T1000 (cell line): ENCODE results near the gene PPT2.

Experiments used
- DNase-seq: peaks from one replicate; lab custom pipeline; 2025; ENCODE audit warnings: mixed read lengths; lab: John Stamatoyannopoulos, UW

PPT2 gene, protein sequence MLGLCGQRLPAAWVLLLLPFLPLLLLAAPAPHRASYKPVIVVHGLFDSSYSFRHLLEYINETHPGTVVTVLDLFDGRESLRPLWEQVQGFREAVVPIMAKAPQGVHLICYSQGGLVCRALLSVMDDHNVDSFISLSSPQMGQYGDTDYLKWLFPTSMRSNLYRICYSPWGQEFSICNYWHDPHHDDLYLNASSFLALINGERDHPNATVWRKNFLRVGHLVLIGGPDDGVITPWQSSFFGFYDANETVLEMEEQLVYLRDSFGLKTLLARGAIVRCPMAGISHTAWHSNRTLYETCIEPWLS

GRCh38 chr6:32153564-32154513 lies at the start of gene PPT2:
TSS of gene PPT2 (plus strand) at chr6:32154141. CDS start at chr6:32154595, 454 bp downstream.
- peak; percentile 83 for DNase-seq

GRCh38 chr6:32105433-32105832 lies 48.5 kb upstream of the PPT2 start:
- DNase-seq: no peak

- DNase-seq: peak; percentile 34
Measured at GRCh38 chr6:32107406-32107805, 46.5 kb upstream of the PPT2 start.

DNA sequence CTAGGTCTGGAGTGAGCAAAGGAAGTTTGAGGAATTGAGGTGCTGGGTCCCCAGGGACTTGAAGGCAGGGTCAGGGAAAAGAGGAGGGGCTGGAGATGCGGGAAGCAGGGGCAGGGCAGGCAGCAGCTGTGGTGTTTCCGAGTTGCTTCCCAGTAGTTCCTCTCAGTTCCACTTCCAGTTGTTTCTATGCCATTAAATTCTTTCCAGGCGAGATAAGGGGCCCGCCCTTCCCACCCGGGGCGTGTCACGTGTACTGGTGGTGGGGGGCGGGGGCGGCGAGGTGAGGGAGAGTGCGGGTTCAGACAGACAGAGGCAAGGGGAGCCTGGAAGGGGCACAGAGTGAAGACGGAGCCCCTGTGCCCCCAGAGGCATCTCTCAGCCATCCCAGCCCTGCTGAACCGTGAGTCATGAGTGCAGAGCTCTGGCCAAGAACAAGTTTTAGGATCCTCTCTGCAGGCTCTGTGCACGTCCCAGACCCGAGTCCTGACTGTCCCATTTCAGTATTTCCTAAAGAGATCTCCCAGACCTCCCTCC lies 45.8 kb upstream of the PPT2 start:
- peak; percentile 71 for DNase-seq

DNA sequence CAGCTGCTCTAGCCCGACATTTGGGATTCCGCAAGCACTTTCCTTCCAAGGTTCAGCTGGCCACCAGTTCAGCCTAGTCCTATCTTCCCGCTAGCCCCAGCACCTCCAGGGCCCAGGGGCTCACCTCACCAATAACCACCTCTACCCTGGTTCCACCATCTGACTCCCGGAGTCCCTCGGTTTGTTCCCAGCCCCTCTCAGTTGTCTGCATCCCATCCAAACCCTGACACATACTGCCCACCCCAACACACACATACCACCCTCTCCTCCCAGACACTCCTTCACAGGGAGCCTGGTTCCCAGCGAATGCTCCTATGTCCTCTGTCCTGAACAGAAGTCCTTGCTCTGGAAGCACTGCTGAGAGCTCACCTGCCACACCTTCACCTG lies 45.2 kb upstream of the PPT2 start:
- DNase-seq: no peak

GRCh38 chr6:32109114-32109764 lies 44.7 kb upstream of the PPT2 start, which contains the start of gene TNXB:
TSS of gene TNXB (minus strand) at chr6:32109338. CDS start at chr6:32098198, 11,140 bp downstream.
- DNase-seq: no peak

- no peak for DNase-seq
Measured at GRCh38 chr6:32109765-32110160, 44.2 kb upstream of the PPT2 start.

GRCh38 chr6:32110632-32111031 lies 43.3 kb upstream of the PPT2 start:
- DNase-seq: no peak

DNA sequence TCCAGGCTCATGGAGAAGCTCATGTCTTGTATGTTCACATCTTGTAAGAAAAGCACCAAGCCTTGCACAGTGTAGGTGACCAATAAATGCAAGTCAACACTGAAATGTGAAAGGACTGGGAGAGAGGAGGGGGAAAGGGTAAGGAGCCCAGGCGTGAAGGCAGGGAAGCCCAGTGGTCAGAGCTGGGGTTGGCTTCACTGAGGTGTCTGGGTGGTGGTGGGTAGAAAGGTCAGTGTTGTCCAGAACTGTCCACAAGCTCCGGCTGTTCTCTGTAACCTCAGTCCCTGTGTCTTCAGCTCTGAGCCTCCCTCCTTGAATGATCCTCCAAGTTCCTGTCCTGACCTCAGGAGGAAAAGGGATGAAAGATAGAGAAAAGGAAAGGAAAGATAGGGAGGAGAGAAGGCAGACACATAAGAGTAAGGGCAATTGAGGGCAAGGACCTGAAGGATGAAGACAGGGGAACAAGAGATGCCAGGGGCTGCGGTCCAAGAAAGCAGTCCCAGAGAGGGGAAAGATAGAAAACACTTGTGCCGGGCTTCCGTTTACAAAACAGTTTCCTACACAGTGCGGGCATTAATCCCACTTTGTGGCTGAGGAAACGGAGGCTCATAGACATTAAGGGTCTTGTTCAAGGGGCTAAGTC lies 42.4 kb upstream of the PPT2 start:
- no peak for DNase-seq

GRCh38 chr6:32112431-32112980 lies 41.4 kb upstream of the PPT2 start:
- DNase-seq: no peak

DNA sequence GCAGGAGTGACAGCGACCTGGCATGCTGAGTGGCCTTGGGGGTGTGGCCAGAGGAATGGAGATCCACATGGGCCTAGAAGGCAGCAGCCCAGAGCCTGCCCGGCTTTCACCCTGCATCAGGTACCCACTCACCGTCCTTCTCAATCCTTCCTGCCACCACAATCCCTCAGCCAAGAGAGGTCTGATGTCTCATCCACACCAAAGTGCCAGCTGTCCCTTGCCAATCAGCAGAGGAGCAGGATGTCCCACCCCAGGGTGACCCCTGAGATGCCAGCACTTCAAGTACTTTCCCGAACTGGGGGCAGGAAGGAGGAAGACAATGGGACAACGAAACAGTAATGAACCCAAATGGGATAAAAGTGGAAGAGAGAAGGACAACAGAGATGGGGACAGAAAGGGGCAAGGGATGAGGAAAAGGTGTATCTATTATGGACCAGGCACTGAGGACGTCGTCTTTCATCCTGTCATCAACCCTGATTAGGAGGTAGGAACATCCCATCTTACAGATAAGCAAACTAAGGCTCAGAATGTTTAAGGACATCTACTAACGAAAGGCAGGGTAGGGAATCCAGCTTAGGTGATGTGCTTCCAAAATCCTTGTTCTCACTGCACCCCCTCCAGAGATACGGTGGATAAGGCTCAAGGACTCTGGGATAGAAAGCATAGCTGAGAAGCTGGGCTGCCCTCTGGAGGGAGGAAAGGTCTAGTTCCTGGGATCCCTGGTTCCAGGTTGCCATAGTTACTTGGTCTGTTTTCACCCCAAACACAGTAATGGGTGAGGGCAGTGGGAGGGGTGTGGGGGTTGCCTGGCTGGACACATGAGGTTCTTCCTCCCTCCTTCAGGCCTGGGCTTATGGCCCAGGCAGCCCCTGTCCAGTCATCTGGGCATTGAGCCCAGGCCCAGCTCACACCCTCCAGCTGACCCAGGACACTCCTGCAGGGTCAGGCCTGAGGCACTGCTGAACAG lies 40.3 kb upstream of the PPT2 start:
- peak; percentile 89 for DNase-seq

DNA sequence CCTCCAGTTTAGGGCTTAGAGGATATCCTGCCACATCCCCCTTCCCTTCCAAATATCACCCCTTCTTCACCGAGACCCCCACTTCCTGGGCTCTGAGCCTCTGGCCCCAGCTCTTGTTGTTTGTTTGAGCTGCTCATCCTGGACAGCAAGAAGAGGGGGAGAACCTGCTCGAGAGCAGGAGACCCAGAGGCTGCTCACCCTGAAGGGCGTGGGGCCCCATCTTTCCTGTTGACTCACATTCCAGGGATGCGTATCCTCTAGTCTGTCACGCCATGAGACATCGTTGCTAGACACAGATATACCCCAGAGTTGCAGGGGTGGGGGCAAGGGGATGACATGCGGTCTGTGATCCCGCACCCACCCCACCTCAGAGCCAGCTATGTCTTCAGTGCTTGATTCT lies 39.1 kb upstream of the PPT2 start:
- peak; percentile 65 for DNase-seq

GRCh38 chr6:32115623-32116022 lies 38.3 kb upstream of the PPT2 start:
- DNase-seq: no peak

GRCh38 chr6:32116674-32117073 lies 37.3 kb upstream of the PPT2 start:
- no peak for DNase-seq

DNA sequence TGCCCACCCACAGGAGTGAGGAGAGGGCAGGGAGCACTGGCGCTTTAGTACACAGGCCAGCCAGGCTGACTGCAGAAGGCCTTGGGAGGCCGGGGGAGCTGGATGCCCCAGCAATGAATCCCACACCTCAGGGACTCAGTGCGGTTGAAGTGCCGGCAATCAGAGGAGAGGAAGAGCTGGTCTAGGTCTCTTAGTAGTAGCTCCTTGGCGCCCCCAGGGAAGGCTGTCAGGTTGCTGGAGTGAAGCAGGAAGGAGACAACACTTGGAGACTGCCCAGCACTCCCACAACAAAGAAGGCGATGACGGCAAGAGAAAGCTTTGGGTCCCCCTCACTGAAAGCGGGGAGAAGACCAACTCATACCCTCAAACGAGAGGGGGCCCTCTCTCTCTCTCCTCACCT lies 36.5 kb upstream of the PPT2 start:
- DNase-seq: no peak

DNA sequence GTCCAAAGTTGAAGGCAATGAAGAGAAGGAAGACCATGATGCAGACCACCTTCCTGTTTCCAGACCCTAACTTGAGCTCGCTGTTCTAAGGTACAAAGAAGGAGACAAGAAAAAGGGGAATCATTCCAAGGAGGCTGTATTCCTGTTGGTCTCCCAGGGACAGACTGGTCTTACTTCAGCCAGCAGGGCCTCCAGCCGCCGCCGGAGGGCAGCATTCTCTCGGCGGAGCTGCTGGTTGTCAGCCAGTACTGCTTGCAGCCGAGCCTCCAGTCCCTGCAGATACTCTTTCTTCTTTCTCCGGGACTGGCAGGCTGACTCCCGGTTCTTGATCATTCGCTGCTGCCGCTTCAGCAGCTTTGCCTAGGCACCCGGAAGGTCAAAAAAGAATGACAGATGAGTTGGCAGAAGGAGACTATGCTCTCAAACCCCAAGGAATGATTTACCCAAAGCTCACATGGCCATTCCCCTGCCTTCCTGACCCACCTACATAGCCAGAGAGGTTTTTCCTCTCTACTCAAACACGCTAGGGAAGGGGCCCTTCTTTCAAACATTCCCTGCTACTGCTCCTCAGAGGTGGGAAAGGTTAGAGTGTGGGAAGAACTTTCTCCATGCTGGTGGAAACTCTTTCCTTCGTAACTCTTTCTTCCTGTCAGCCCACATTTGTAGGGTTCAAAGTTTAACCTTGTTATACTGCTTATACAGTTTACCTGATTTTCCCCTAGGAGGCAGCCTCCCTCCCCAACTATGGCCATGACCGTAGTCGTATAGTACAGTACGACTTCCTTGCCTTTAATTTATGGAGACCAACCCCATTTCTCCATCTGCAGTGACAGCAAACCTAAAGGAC lies 34.9 kb upstream of the PPT2 start:
- peak; percentile 64 for DNase-seq

GRCh38 chr6:32120573-32121059 lies 33.3 kb upstream of the PPT2 start:
- no peak for DNase-seq

GRCh38 chr6:32123681-32124080 lies 30.3 kb upstream of the PPT2 start:
- DNase-seq: no peak

DNA sequence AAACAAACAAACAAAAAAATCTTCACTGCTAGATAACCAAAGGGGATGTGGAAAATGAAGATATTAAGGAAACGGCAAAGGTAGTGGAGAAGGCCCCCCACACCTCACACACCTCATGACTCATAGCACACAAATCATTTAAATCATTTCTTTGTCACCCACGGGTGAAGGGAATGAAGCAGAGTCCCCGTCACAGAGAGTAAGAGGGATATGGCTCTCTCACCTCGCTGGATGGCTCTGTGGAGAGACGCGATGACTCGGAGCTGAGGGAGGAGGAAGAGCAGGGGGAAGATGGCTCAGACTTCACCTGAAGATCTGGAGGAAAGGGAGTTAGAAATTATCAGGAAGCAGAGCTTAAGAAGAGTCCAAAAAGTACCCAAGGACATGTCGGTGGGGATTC lies 27.1 kb upstream of the PPT2 start:
- no peak for DNase-seq
